GM12878 (cell line): ENCODE data around the gene PLA2G4E. TPM values are rescaled to one million over a fixed set of nuclear protein-coding genes. Genes with fewer than 3 reads are reported as not detected.

ENCODE experiments used
- ATAC-seq: fragments of 200-7000 bp; cut with Tn5 transposase; 3 replicates; pipeline ENCODE4 v1.9.1; 2020; ENCODE audit warnings: mild to moderate bottlenecking, moderate library complexity
- Bru-seq: library from RNA; stranded (reverse); fragments of 400-500 nt; gene quantifications from one replicate; lab custom pipeline; 2021; lab: Mats Ljungman, UMichigan
- BruChase-seq, 2 experiments: library from RNA; stranded (reverse); fragments of 400-500 nt; gene quantifications; one replicate each; lab custom pipeline; 2021; lab: Mats Ljungman, UMichigan
- BruUV-seq: library from RNA; stranded (reverse); fragments of 400-500 nt; replicated peaks from 2 replicates; lab custom pipeline; 2021; lab: Mats Ljungman, UMichigan
- CTCF ChIA-PET: fragments of 300-600 bp; sonication (Branson Sonifier 250); formaldehyde crosslinking; extraction: SDS; loops from one replicate; lab custom pipeline; 2021; ENCODE audit warnings: inconsistent platforms; lab: Yijun Ruan, JAX
- POLR2A ChIA-PET: fragments of 350-600 bp; formaldehyde crosslinking; extraction: SDS; loops from one replicate; lab custom pipeline; 2021; ENCODE audit warnings: inconsistent platforms; lab: Charles Lee
- RAD21 ChIA-PET: fragments of 300-600 bp; sonication (Branson Sonifier 250); formaldehyde crosslinking; loops from one replicate; lab custom pipeline; 2023; ENCODE audit warnings: antibody characterized with exemption; ENCODE audit not compliant: unreplicated experiment; lab: Charles Lee
- SMC1A ChIA-PET: fragments of 300-600 bp; sonication (Branson Sonifier 250); formaldehyde crosslinking; loops from one replicate; lab custom pipeline; 2023; ENCODE audit not compliant: unreplicated experiment, uncharacterized antibody; lab: Charles Lee
- DNase-seq: peaks from one replicate; pipeline ENCODE4 v3.0.0-alpha.2; 2011; ENCODE audit warnings: low read depth, low spot score
- FAIRE-seq: peaks from 3 replicates; lab custom pipeline; 2011; peaks lifted over from hg19 to GRCh38; lab: Jason Lieb, UNC
- H2AFZ ChIP-seq: 2 replicates; pipeline ENCODE4 v1.6.0; 2011; ENCODE audit warnings: low read depth, low read length, control low read depth; ENCODE audit not compliant: control insufficient read depth
- H3K27ac ChIP-seq: 2 replicates; pipeline ENCODE4 v1.5.1; 2011; ENCODE audit warnings: control low read depth; ENCODE audit not compliant: control insufficient read depth, insufficient read depth
- H3K27me3 ChIP-seq, 2 experiments: replicated peaks in 1 of 2; 2 replicates each; pipeline versions ENCODE4 v1.6.0 to v1.6.1; 2011; ENCODE audit warnings: low read length in 1 of 2; ENCODE audit not compliant: control insufficient read depth in 2 of 2, insufficient read depth in 2 of 2
- H3K36me3 ChIP-seq, 2 experiments: 2 replicates each; pipeline ENCODE4 v1.5.1; 2011; ENCODE audit warnings: low read length in 1 of 2; ENCODE audit not compliant: control insufficient read depth in 2 of 2, insufficient read depth in 2 of 2
- H3K4me1 ChIP-seq: 2 replicates; pipeline ENCODE4 v1.6.1; 2011; ENCODE audit warnings: mild to moderate bottlenecking, low read length, moderate library complexity, mixed read lengths; ENCODE audit not compliant: control insufficient read depth, insufficient read depth
- H3K4me2 ChIP-seq: 2 replicates; pipeline ENCODE4 v1.6.0; 2011; ENCODE audit warnings: control low read depth; ENCODE audit not compliant: control insufficient read depth, insufficient read depth
- H3K4me3 ChIP-seq: fragments of 200-600 bp; sonication (generic); 2 replicates; pipeline ENCODE4 v1.5.1; 2016
- H3K79me2 ChIP-seq: 2 replicates; pipeline ENCODE4 v1.6.0; 2011; ENCODE audit warnings: low read length; ENCODE audit not compliant: control insufficient read depth, insufficient read depth
- H3K9ac ChIP-seq: 2 replicates; pipeline ENCODE4 v1.8.0; 2011; ENCODE audit warnings: low read length, control low read depth, mixed read lengths; ENCODE audit not compliant: control insufficient read depth, insufficient read depth
- H3K9me3 ChIP-seq: replicated peaks from 3 replicates; pipeline ENCODE4 v1.5.1; 2011; ENCODE audit warnings: mild to moderate bottlenecking, low read length; ENCODE audit not compliant: control insufficient read depth, insufficient read depth
- H4K20me1 ChIP-seq: 2 replicates; pipeline ENCODE4 v1.6.0; 2011; ENCODE audit not compliant: control insufficient read depth, insufficient read depth
- EP300 ChIP-seq, 2 experiments: fragments of 150-350 bp in 1 of 2; IDR thresholded peaks; 2 replicates each; pipeline ENCODE4 v1.6.1; 2011 to 2012; ENCODE audit warnings: low read depth in 2 of 2, low read length in 2 of 2, borderline replicate concordance in 1 of 2, improper control_type of control experiment in 1 of 2, inconsistent platforms in 1 of 2; ENCODE audit not compliant: control insufficient read depth in 1 of 2
- ESRRA ChIP-seq: IDR thresholded peaks from 2 replicates; pipeline ENCODE4 v1.6.1; 2012; ENCODE audit warnings: mild to moderate bottlenecking, low read length, improper control_type of control experiment
- RUNX3 ChIP-seq: IDR thresholded peaks from 2 replicates; pipeline ENCODE4 v1.6.1; 2012; ENCODE audit warnings: low read length, inconsistent platforms
- ZNF207 ChIP-seq: fragments of 450-650 bp; IDR thresholded peaks from 2 replicates; pipeline ENCODE4 v1.6.1; 2014; ENCODE audit warnings: antibody characterized with exemption, mild to moderate bottlenecking, borderline replicate concordance
- WGBS: methylation state at CpG from one replicate; pipeline ENCODE4 v1.1.6; 2016; ENCODE audit warnings: low lambda C conversion rate; ENCODE audit not compliant: insufficient replicate concordance, insufficient coverage; ENCODE audit errors: missing lambda C conversion rate; 5-methylcytosine and 5-hydroxymethylcytosine counted together
- in situ Hi-C: fragments of 300-500 bp; cut with MboI; formaldehyde crosslinking; loops from 9 replicates; pipeline ENCODE4 v1.14.3; 2018; ENCODE audit warnings: mixed read lengths
- intact Hi-C: fragments of 100-400 bp; cut with micrococcal nuclease; formaldehyde crosslinking; loops from one replicate; pipeline ENCODE4 v1.14.2; 2022; ENCODE audit not compliant: unreplicated experiment
- long read RNA-seq, 2 experiments: library from polyadenylated mRNA; unstranded; transcript quantifications; one replicate each; pipeline ENCODE4 v2.0.0, GENCODE V29; 2019 to 2020
- polyA minus RNA-seq, 3 experiments: library from RNA; depleted of rRNA, polyadenylated mRNA; stranded (reverse); fragments of >200 nt; gene quantifications; 2 replicates each; pipeline ENCODE4 v1.2.3, GENCODE V29; 2011
- polyA plus RNA-seq, 11 experiments: library from polyadenylated mRNA; depleted of rRNA in 4 of 11; unstranded in 6 of 11; stranded (reverse) in 5 of 11; fragments of >200 nt; fragmentation: Nextera tagmentation in 4 of 11; fragmentation: Illumina TruSeq in 1 of 11; extraction: Ambion mirVana in 4 of 11; extraction: Trizol in 1 of 11; gene quantifications; 1 replicate in 1 of 11; 2 replicates in 10 of 11; pipeline versions ENCODE4 v1.2.1 to v1.2.3, GENCODE V29; 2011 to 2016; ENCODE audit warnings: inconsistent platforms in 2 of 11, missing spikeins in 2 of 11, low read depth in 1 of 11
- total RNA-seq, 4 experiments: library from RNA; depleted of rRNA in 3 of 4; stranded (reverse); fragments of >200 nt in 3 of 4; fragmentation: Illumina TruSeq in 1 of 4; extraction: Trizol in 1 of 4; gene quantifications; 2 replicates each; pipeline versions ENCODE4 v1.2.1 to v1.2.3, GENCODE V29; 2013 to 2021
- TF ChIP-seq, protein P1 (sequence below): fragments of 450-650 bp; IDR thresholded peaks from 2 replicates; pipeline ENCODE4 v1.6.1; 2017; ENCODE audit warnings: mild to moderate bottlenecking, moderate library complexity
- TF ChIP-seq, protein P2 (sequence below): fragments of 450-650 bp; formaldehyde crosslinking; IDR thresholded peaks from 2 replicates; pipeline ENCODE4 v1.4.0; 2022; ENCODE audit warnings: mild to moderate bottlenecking, moderate library complexity
- TF ChIP-seq, protein P3 (sequence below): fragments of 450-650 bp; IDR thresholded peaks from 2 replicates; pipeline ENCODE4 v1.6.1; 2017; ENCODE audit warnings: mild to moderate bottlenecking, moderate library complexity

The PLA2G4E gene
- 0.07 and 0.46 TPM in 2 replicates for total RNA-seq (2013; cell fraction: nucleolus; rRNA removed)
- 0.06 TPM in 1 of 2 replicates, not detected in the other for total RNA-seq (2014; rRNA removed)
- total RNA-seq (2014; rRNA removed; fragmentation: Illumina TruSeq; extraction: Trizol): 0.05 TPM in 1 of 2 replicates, not detected in the other
- total RNA-seq (2021): 0.05 and 0.11 TPM in 2 replicates
- polyA plus RNA-seq (2011; ENCODE audit: low read depth): not detected
- polyA plus RNA-seq (2011; rRNA removed): 0.07 TPM in 2 replicates
- polyA plus RNA-seq (2011; cell fraction: cytosol; rRNA removed): 0.07 and 0.10 TPM in 2 replicates
- polyA plus RNA-seq (2011; cell fraction: nucleus; rRNA removed): 0.21 and 0.28 TPM in 2 replicates
- polyA plus RNA-seq (2012): 0.06 TPM in 1 of 2 replicates, not detected in the other
- 0.06 TPM in 1 of 2 replicates, not detected in the other for polyA plus RNA-seq (2014; fragmentation: Illumina TruSeq; extraction: Trizol)
- not detected for polyA plus RNA-seq (2014; fragmentation: Nextera tagmentation; extraction: Ambion mirVana)
- 0.15 and 0.32 TPM in 2 replicates for polyA plus RNA-seq (2014; rRNA removed)
- not detected for polyA plus RNA-seq (2016; fragmentation: Nextera tagmentation; extraction: Ambion mirVana)
- polyA minus RNA-seq (2011; rRNA and poly(A)+ RNA removed): 0.10 and 0.37 TPM in 2 replicates
- polyA minus RNA-seq (2011; cell fraction: cytosol; rRNA and poly(A)+ RNA removed): not detected in 2 replicates
- polyA minus RNA-seq (2011; cell fraction: nucleus; rRNA and poly(A)+ RNA removed): not detected in 2 replicates
- percentile 32 among the genes with signal in this experiment for Bru-seq, nascent RNA
- percentile 16 among the genes with signal in this experiment for BruChase-seq, experiment 1, labeled RNA remaining after a 6-hour chase
- BruChase-seq, experiment 2, labeled RNA remaining after a 2-hour chase: percentile 17 among the genes with signal in this experiment
- long read RNA-seq, experiment 1: 0 reads
- long read RNA-seq, experiment 2: 0 reads

DNA sequence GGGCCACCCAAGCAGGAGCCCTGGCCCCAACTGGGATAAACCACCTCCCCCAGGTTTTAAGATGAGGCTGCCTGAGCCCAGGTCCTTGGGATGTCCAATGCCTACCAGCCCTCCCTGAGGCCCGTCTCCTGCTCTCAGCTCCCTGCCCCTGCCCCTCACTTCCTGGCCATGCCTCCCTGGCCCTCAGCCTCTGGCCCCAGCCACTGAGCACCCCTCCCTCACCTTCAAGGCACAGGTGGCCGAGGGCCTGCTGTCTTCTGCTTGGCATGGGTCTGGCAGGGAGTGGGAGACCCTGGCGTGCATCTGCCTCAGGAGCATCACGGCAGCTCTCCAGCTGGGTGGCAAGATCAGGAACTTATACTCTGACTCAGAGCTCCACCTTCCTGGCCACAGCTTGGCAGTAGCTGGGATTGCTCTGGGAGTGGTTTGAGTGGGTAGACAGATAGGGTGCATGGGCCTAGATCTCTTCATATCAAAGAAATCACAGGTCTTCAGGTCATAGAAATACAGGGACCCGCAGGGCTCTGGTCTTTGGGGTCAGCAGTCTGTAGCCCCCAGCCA lies at the start of gene PLA2G4E:
PLA2G4E (minus strand) TSS at position 330 of the 561 bp plus-strand sequence; CDS start at position 318, 12 bp downstream.
- H3K9me3 ChIP-seq: no peaks in the 10 kb centered on the region; the same call in 2 of the 3 replicates
- H3K4me3 ChIP-seq: no peak within 1 kb of the TSS
- CTCF ChIA-PET: no interaction called here
- H3K27me3 ChIP-seq: no peaks in the 10 kb centered on the region; a peak in 1 of 4 replicates
- intact Hi-C loops (no loop called here), in situ Hi-C loops (no loop called here)
- ATAC-seq: no peak
- no TSS peak for BruUV-seq
- RAD21 ChIA-PET: no interaction called here
- no peak within 1 kb of the TSS for H3K4me2 ChIP-seq
- H3K27ac ChIP-seq: no peak within 1 kb of the TSS
- no peaks in the 10 kb centered on the region for H4K20me1 ChIP-seq
- 39% methylated on average over 5 of the region's 5 CpGs for WGBS
- SMC1A ChIA-PET: no interaction called here
- H3K9ac ChIP-seq: no peak within 1 kb of the TSS
- no peak for FAIRE-seq
- DNase-seq: no peak
- no peaks in the 10 kb centered on the region for H3K4me1 ChIP-seq
- POLR2A ChIA-PET: no interaction called here
- H3K79me2 ChIP-seq: no peaks in the 10 kb centered on the region
- no peaks in the 10 kb centered on the region for H3K36me3 ChIP-seq
- H2AFZ ChIP-seq: no peak within 1 kb of the TSS
- TF ChIP-seq EP300 (IDR thresholded peaks at IDR 0.05; ENCODE audit: borderline replicate concordance in 1 of 2, control insufficient read depth in 1 of 2, low read depth in 2 of 2, low read length in 2 of 2) (no peak), ESRRA (no peak), ZNF207 (no peak), RUNX3 (no peak)
- TF ChIP-seq, protein P1, sequence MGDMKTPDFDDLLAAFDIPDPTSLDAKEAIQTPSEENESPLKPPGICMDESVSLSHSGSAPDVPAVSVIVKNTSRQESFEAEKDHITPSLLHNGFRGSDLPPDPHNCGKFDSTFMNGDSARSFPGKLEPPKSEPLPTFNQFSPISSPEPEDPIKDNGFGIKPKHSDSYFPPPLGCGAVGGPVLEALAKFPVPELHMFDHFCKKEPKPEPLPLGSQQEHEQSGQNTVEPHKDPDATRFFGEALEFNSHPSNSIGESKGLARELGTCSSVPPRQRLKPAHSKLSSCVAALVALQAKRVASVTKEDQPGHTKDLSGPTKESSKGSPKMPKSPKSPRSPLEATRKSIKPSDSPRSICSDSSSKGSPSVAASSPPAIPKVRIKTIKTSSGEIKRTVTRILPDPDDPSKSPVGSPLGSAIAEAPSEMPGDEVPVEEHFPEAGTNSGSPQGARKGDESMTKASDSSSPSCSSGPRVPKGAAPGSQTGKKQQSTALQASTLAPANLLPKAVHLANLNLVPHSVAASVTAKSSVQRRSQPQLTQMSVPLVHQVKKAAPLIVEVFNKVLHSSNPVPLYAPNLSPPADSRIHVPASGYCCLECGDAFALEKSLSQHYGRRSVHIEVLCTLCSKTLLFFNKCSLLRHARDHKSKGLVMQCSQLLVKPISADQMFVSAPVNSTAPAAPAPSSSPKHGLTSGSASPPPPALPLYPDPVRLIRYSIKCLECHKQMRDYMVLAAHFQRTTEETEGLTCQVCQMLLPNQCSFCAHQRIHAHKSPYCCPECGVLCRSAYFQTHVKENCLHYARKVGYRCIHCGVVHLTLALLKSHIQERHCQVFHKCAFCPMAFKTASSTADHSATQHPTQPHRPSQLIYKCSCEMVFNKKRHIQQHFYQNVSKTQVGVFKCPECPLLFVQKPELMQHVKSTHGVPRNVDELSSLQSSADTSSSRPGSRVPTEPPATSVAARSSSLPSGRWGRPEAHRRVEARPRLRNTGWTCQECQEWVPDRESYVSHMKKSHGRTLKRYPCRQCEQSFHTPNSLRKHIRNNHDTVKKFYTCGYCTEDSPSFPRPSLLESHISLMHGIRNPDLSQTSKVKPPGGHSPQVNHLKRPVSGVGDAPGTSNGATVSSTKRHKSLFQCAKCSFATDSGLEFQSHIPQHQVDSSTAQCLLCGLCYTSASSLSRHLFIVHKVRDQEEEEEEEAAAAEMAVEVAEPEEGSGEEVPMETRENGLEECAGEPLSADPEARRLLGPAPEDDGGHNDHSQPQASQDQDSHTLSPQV: no peak
- TF ChIP-seq, protein P2, sequence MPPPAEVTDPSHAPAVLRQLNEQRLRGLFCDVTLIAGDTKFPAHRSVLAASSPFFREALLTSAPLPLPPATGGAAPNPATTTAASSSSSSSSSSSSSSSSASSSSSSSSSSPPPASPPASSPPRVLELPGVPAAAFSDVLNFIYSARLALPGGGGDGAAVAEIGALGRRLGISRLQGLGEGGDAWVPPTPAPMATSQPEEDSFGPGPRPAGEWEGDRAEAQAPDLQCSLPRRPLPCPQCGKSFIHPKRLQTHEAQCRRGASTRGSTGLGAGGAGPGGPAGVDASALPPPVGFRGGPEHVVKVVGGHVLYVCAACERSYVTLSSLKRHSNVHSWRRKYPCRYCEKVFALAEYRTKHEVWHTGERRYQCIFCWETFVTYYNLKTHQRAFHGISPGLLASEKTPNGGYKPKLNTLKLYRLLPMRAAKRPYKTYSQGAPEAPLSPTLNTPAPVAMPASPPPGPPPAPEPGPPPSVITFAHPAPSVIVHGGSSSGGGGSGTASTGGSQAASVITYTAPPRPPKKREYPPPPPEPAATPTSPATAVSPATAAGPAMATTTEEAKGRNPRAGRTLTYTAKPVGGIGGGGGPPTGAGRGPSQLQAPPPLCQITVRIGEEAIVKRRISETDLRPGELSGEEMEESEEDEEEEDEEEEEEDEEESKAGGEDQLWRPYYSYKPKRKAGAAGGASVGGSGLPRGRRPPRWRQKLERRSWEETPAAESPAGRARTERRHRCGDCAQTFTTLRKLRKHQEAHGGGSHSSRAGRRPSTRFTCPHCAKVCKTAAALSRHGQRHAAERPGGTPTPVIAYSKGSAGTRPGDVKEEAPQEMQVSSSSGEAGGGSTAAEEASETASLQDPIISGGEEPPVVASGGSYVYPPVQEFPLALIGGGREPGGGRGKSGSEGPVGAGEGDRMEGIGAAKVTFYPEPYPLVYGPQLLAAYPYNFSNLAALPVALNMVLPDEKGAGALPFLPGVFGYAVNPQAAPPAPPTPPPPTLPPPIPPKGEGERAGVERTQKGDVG (CRISPR knock-in tag): no peak
- TF ChIP-seq, protein P3, sequence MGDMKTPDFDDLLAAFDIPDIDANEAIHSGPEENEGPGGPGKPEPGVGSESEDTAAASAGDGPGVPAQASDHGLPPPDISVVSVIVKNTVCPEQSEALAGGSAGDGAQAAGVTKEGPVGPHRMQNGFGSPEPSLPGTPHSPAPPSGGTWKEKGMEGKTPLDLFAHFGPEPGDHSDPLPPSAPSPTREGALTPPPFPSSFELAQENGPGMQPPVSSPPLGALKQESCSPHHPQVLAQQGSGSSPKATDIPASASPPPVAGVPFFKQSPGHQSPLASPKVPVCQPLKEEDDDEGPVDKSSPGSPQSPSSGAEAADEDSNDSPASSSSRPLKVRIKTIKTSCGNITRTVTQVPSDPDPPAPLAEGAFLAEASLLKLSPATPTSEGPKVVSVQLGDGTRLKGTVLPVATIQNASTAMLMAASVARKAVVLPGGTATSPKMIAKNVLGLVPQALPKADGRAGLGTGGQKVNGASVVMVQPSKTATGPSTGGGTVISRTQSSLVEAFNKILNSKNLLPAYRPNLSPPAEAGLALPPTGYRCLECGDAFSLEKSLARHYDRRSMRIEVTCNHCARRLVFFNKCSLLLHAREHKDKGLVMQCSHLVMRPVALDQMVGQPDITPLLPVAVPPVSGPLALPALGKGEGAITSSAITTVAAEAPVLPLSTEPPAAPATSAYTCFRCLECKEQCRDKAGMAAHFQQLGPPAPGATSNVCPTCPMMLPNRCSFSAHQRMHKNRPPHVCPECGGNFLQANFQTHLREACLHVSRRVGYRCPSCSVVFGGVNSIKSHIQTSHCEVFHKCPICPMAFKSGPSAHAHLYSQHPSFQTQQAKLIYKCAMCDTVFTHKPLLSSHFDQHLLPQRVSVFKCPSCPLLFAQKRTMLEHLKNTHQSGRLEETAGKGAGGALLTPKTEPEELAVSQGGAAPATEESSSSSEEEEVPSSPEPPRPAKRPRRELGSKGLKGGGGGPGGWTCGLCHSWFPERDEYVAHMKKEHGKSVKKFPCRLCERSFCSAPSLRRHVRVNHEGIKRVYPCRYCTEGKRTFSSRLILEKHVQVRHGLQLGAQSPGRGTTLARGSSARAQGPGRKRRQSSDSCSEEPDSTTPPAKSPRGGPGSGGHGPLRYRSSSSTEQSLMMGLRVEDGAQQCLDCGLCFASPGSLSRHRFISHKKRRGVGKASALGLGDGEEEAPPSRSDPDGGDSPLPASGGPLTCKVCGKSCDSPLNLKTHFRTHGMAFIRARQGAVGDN: no peak
